ENCODE data around the gene TAF1C.
"Not testable (repeated sequence)": the region's sequence is repeated elsewhere in the genome, so short reads cannot be mapped to it uniquely, and the experiment has no call there.

TAF1C gene

DNA sequence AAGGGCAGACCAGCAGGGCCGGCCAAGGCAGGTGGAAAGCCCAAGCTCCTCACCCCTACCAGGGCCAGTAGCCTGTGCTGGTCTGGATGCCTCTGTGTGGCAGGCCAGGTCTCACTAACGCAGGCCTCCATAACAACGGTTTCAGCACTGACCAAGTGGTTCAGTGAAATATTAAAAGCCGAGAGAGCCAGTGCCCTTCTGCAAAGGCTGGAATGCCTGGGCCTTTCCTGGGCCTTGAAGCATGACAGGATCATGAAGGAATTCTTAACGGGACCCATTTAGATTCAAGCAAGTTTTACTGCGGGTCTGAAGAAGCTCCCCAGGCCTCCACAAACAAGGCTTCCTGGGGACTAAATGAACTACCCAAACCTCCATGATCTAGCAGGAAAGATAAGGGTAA lies 20.4 kb upstream of the TAF1C start:
- DNase-seq, result no peak

DNA sequence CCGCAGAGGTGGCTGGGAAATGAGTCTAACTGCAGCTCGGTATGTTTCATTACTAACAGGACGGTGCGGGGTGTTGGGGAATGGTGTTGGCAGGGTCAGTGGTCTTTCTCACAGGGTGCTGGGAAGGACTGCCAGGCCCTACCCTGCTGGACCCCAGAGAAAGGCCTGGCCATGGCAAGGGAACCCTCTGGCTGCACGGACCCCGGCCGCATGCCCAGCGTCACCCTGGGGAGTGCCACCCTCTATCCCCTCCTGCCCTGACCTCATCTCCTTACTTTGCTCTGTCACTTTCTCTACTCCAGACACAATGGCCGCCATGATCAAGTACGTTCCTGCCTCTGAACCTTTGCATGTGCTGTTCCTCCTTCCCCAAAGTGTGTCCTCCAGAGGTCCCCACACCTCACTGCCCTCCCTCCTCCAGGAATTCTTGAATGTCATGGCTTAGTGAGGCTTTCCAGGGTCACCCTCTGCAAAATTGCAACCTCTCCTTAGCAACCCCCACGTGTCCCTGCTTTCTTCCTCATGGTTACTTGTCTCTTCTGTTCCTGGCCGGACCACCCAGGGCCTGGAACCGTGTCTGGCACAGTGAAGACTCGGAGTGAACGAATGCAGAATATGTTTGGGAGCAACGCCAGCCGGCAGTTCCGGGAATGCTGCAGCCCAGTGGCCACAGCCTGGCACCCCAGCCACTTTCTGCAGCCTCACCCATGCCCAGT lies 19.3 kb upstream of the TAF1C start:
- DNase-seq, result no peak

DNA sequence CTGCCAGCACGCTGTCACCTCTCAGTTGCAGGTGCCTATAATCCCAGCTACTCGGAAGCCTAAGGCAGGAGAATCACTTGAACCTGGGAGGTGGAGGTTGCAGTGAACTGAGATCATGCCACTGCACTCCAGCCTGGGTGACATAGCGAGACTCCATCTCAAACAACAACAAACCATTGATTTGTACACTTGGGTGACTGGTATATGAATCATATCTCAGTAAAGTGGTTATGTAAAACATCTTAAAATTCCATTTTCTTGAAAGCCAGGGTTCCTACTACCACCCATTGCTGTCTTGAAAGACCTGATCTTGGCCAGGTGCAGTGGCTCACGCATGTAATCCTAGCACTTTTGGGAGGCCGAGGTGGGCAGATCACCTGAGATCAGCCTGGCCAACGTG lies 18.3 kb upstream of the TAF1C start:
- not testable (repeated sequence) for DNase-seq

DNA sequence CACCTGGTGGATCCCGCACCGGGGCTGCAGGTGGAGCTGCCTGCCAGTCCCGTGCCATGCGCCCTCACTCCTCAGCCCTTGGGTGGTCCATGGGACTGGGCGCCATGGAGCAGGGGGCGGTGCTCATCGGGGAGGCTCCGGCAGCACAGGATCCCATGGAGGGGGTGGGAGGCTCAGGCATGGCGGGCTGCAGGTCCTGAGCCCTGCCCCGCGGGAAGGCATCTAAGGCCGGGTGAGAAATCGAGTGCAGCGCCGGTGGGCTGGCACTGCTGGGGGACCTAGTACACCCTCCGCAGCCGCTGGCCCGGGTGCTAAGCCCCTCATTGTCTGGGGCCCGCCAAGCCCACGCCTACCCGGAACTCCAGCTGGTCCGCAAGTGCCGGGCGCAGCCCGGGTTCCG lies 17.7 kb upstream of the TAF1C start:
- DNase-seq, result not testable (repeated sequence)

DNA sequence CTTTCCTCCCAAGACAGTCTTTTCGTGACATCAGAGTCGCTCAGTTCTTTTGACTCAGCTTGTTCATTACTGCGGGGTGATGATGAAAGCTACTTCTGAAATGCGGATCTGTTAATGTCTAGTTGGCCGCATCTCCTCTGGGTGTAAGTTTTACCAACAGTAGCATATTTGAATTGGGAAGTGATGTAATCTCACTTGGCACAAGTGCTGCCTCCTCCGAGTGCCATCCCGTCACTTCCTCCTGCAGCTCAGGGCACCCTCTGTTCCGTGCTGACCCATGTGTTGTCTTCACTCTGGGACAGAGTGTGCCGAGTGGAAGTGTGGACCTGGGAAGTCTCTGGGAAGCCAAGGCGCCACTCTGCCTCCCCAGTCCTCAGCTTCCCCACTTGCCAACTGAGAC lies 13.0 kb upstream of the TAF1C start:
- DNase-seq, result peak; percentile 12

DNA sequence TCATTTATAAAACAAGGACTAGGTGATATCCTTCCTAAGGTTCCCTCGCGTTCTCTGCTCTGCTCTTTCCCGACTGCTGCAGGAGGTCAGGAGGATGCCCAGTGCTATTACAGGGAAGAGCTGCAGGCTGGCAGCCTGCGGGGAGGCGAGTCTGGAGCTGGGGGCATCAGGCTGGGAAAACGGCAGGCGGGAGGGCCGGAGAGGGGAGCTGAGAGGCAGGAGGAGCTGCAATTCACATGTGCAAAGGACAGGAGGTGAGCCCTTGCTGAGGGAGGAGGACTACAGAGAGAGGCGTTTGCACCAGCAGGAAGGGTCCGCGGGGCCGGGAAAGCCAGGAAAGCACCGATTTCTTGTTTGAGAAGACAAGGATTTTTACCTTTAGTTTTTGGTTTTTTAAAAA lies 12.2 kb upstream of the TAF1C start:
- DNase-seq, result no peak

GRCh38 chr16:84198401-84198800 lies 11.5 kb upstream of the TAF1C start:
- DNase-seq, result no peak

- no peak for DNase-seq
Observed at GRCh38 chr16:84197466-84198128, 10.7 kb upstream of the TAF1C start.

DNA sequence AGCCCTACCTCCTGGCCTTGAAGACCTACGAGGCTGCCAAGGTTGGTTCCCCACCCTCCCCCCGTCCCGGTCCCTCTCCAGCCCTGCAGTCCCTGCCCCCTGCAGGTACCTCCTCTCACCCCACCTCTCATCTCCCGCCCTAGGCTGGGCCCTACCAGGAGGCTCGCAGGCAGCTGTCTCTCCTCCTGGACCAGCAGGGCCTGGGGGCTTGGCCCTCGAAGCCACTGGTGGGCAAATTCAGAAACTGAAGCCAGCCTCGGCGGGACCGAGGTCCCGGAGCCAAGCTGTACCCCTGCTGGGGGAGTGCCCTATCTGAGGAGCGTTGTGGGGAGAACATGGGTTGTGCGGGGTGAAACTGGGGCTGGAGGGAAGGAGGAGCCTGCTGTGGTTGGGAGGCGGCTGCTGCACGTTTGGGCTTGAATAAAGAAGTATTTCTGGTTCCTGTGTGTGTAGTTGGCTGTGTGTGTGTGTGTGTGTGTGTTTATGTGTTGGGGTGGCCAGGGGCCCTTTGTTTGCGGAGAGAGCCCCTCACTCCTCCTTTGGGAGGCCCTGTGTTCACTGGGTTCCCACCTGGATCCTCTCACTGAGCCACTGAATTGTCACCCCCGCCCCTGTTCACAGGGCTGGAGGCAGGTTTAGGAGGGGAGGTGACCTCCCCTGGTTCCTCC lies 10.0 kb upstream of the TAF1C start:
- no peak for DNase-seq

GRCh38 chr16:84196101-84196500 lies 9.2 kb upstream of the TAF1C start:
- DNase-seq, result no peak

GRCh38 chr16:84195201-84196093 lies 8.6 kb upstream of the TAF1C start:
- no peak for DNase-seq

DNA sequence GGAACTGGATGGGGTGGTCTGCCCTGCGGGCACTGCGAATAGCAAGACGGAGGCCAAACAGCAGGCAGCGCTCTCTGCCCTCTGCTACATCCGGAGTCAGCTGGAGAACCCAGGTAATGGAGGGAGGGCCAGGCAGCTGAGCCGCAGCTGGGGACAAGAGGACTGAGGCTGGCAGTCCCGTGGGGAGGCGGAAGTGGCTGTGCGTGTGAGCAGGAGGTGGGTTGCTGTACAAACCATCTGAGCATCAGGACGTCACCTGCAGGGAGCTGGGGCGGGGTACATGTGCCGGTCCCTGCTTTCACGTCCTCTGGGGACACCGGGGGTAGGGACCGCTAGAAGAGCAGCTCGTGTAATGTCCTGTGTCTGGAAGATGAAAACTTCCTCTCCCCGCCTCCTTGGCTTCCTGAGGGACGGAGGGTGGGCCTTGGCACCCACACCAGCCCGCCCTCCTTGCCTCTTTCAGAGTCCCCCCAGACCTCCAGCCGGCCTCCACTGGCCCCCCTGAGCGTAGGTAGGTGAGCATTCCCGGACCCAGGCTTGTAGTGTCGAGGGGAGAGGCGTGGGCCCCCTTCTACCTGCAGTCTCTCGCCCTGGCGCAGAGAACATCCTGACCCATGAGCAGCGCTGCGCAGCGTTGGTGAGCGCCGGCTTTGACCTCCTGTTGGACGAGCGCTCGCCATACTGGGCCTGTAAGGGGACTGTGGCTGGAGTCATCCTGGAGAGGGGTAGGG lies 7.8 kb upstream of the TAF1C start:
- no peak for DNase-seq

- DNase-seq, result no peak
Observed at GRCh38 chr16:84194018-84194417, 7.2 kb upstream of the TAF1C start.

GRCh38 chr16:84193480-84193879 lies 6.6 kb upstream of the TAF1C start:
- no peak for DNase-seq

GRCh38 chr16:84191466-84191865 lies 4.6 kb upstream of the TAF1C start:
- DNase-seq, result no peak

- DNase-seq, result no peak
Observed at GRCh38 chr16:84190731-84191388, 4.0 kb upstream of the TAF1C start, which contains the start of gene ADAD2. ADAD2 (plus strand) TSS chr16:84191157; CDS start chr16:84191231, 74 bp downstream.

GRCh38 chr16:84184775-84185174 lies 2.1 kb downstream of the TAF1C start:
- DNase-seq, result no peak

- DNase-seq, result no peak
Observed at GRCh38 chr16:84183911-84184591, 2.8 kb downstream of the TAF1C start.

GRCh38 chr16:84183572-84183875 lies 3.3 kb downstream of the TAF1C start:
- DNase-seq, result no peak

- DNase-seq, result no peak
Observed at GRCh38 chr16:84182680-84183571, 3.9 kb downstream of the TAF1C start.

Measured in OCI-M1 (cell line).